HL-60 (cell line): ENCODE results near the gene TBC1D3B.

Experiments
- GABPA ChIP-seq: IDR thresholded peaks from 2 replicates; pipeline ENCODE4 v1.6.1; 2012; ENCODE audit warnings: low read depth
- POLR2AphosphoS5 ChIP-seq: IDR thresholded peaks from 2 replicates; pipeline ENCODE4 v1.6.1; 2012; ENCODE audit warnings: low read depth
- TF ChIP-seq, protein P1 (sequence below): IDR thresholded peaks from one replicate; pipeline ENCODE4 v1.5.1; 2011; ENCODE audit warnings: low read length, control low read depth, inconsistent platforms; ENCODE audit not compliant: insufficient read depth

DNA sequence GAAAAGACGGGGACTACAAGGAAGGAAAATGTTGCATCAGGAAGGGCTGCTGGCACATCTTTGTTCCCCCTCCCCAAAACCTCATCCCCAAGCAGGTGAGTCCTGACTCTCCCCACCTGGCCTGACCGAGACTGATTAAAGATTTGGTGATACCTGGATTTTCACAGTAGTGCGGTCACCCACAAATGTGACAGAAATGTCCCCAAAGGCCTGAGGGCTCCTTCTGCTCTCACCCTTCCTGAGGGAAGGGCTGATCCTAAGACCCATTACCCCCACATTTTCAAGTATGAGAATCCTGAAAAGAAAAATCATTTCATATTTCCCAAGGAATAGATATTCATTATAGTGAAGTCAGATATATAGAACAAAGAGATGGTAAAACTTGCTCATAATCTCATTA, 28.8 kb downstream of the TBC1D3B start:
- TF ChIP-seq, protein P1, sequence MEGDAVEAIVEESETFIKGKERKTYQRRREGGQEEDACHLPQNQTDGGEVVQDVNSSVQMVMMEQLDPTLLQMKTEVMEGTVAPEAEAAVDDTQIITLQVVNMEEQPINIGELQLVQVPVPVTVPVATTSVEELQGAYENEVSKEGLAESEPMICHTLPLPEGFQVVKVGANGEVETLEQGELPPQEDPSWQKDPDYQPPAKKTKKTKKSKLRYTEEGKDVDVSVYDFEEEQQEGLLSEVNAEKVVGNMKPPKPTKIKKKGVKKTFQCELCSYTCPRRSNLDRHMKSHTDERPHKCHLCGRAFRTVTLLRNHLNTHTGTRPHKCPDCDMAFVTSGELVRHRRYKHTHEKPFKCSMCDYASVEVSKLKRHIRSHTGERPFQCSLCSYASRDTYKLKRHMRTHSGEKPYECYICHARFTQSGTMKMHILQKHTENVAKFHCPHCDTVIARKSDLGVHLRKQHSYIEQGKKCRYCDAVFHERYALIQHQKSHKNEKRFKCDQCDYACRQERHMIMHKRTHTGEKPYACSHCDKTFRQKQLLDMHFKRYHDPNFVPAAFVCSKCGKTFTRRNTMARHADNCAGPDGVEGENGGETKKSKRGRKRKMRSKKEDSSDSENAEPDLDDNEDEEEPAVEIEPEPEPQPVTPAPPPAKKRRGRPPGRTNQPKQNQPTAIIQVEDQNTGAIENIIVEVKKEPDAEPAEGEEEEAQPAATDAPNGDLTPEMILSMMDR, result no peak
- TF ChIP-seq POLR2AphosphoS5 (no peak), GABPA (no peak)
